HG02970 (cell line): Measurements from ENCODE around the gene SEC61B.
"Not testable (repeated sequence)": the region's sequence is repeated elsewhere in the genome, so short reads cannot be mapped to it uniquely, and the experiment has no call there.

ENCODE experiments used
- ATAC-seq: cut with Tn5 transposase; IDR thresholded peaks from one replicate; pipeline ENCODE4 v1.9.1; 2021; ENCODE audit warnings: mild to moderate bottlenecking, moderate library complexity, moderate number of reproducible peaks; ENCODE audit not compliant: unreplicated experiment, low FRiP score

SEC61B gene

GRCh38 chr9:99190597-99191283 lies 31.3 kb upstream of the SEC61B start:
- ATAC-seq: no peak

DNA sequence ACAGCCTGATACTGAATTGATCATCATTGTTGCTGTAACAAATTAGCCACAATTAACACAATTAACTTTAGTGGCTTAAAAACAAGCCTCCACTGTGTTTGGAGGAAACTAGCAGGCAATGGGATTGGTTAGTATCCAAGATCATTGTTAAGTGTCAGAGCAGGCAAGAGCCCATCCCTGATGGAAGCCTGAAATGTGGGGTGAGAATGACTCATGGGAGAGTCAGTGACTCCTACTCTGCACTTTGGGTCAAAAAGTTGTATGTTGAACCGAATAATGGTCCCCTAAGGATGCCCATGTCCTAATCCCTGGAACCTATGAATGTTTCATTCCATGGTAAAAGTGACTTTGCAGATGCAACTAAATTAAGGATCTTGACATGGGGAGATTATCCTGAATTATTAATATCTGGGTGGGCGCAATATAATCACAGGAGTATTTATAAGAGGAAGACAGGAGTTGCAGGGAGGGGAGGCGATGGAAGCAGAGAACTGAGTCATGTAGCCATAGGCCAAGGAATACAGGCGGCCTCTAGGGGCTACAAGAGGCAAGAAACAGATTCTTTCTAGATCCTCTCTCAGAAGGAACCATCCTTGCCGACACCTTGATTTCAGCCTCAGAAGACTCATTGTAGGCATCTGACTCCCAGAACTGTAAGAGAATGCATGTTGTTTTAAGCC lies 29.2 kb upstream of the SEC61B start:
- ATAC-seq: no peak

DNA sequence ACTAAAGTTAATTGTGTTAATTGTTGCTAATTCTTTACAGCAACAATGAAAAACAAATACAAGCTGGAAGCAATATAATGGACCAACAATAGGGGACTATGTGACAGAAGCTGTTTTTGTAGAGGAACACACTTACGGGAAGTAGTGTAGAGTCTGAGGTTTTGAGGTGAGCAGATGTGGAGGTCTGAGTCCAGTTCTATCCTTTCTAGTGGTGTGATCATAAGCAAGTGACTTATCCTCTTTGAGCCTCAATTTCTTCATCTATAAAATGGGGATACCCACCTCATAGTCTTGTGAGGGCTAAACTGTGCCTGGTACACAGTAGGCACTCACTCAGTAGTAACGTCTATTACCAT lies 28.6 kb upstream of the SEC61B start:
- ATAC-seq: no peak

DNA sequence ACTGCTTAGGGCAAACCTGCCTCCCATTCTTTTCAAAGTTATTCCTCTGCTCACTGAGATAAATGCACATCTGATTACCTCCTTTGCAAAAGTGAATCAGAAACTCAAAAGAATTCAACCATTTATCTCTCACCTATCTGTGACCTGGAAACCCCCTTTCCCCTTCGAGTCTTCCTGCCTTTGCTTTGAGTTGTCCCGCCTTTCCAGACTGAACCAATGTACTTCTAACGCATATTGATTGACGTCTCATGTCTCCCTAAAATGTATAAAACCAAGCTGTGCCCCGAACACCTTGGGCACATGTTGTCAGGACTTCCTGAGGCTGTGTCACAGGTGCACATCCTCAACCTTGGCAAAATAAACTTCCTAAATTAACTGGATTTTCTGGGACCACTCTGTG lies 25.6 kb upstream of the SEC61B start:
- ATAC-seq: not testable (repeated sequence)

GRCh38 chr9:99197124-99197630 lies 24.9 kb upstream of the SEC61B start:
- ATAC-seq: no peak

DNA sequence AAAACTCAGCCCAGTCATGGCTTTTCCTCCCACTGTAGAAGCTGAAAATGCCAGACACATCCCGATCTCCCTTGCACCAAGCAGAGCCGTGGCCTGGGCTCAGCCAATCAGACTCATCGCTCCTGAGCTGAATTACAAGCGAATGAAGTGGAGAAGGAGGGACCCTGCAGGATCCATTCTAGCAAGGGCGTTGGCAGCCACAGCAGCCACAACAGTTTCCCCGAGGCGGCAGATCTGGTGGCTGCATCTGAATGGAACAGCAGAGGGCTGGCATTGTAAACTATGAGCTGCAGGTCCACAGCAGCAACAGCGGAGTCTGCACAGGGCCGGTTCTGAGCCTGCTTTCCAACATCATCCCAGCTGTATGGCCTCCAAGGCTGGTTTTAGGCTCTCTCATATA lies 24.1 kb upstream of the SEC61B start:
- no peak for ATAC-seq

GRCh38 chr9:99199938-99200539 lies 22.0 kb upstream of the SEC61B start:
- ATAC-seq: no peak

DNA sequence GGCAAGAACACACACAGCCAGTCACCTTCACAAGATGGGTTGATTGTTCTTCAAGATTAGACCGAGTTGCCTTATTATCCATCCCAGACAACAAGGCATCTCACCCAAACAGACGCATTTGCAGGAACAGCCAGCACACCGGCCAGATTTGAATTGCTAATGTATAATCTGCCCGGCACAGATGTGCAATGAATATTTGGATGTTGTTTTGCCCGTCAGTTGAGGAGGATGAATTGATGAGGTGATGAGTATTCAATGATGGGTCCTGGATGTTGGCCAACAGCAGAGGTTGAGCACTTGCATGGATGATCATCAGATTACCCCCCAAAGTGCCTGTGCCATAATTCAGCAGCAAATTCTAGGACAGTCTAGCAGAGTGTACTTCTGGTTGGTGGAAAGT lies 20.5 kb upstream of the SEC61B start:
- ATAC-seq: no peak

DNA sequence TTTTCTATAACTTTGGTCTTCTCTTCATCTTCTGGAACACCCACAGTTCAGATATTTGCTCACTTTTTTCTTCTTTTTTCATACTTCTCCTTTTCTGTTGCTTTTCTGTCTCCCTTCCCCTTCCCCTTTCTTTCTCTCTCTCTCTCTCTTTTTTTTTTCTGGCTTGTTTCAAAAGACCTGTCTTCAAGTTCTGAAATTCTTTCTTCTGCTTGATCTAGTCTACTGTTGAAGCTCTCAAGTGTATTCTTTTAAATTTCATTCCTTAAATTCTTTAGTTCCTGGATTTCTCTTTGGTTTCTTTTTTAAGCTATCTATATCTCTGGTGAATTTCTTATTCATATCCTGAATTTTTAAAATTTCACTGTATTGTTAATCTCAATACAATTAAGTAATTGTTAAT lies 11.5 kb upstream of the SEC61B start:
- ATAC-seq: no peak

DNA sequence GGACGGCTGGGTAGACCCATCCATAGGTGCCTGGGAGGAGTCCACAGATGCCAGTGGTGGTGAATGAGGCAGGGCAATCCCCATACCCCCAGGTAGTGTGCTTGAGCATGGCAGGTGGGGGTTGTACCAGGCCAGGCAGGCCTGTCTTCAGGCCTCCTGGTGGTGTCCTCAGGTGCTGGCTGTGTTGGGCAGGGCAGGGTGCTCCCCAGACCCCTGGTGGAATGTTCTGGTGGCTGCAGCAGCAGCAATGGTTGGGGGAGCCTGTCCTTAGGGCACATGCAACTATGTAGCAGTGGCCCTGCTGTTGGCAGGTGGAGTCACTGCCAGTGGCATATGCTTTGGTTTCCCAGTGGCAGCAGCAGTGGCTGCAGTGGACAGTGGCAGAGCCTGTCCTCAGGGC lies 10.3 kb upstream of the SEC61B start:
- no peak for ATAC-seq

GRCh38 chr9:99213197-99213596 lies 8.9 kb upstream of the SEC61B start:
- no peak for ATAC-seq

- ATAC-seq: no peak
These were observed 6.0 kb upstream of the SEC61B start for GRCh38 chr9:99216073-99216472.

DNA sequence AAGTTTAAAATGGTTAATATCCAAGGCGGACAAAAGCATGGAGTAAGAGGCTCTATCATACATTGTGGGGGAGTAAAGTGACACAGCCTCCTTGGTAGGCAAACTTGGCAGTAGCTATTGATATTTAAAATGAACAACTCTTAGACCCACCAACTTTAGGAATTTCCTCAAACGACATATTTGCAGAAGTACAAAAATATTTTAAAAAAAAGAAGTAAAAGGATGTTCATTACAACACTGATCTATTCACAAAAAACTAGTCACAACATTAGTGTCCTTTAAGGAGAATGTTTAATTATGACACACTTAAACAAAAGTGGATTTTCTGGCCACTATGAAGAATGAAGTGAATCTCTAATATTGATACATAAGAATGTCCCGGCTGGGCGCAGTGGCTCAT lies 2.1 kb upstream of the SEC61B start:
- ATAC-seq: no peak

GRCh38 chr9:99221266-99221620 lies 839 bp upstream of the SEC61B start:
- ATAC-seq: peak; percentile 18

- peak; percentile 17 for ATAC-seq
These were observed 561 bp downstream of the SEC61B start for GRCh38 chr9:99222416-99223270.

DNA sequence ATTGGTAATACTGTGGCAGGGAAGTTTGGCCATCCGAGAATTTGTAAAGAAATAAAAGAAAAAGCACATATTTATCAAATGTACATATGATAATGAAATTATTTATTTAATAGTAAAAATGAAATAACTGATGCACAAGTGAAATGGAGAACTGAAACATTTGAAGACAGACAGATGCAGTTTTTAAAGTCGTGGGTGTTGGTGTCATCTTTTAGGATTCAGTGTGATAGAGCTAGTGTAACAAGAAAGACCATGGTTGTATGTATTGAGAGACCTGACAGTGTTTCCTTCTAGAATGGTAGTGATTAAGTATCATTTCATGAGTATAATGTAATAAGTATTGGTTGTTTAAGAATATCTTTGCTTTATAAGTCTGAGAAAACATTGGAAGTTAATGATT lies 2.4 kb downstream of the SEC61B start:
- no peak for ATAC-seq

DNA sequence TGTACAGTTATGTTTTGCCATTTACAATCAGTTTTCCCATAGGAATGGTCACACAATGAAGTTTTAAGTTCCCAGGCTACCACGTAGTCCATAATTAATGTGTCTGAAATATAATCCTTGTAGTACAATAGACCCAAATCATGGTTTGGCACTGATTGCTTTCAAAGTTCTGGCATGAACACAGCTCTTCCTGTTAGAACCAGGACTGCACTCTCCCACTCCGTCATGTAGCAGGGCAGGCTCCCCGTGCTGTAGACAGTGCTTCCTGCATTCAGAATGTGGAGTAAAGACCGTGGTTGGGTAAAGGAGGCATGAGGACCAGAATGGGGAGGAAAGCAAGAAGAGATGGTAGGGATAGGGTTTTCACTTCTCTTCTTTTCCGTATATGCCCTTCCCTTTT lies 4.0 kb downstream of the SEC61B start:
- no peak for ATAC-seq

GRCh38 chr9:99230206-99230605 lies 8.1 kb downstream of the SEC61B start:
- ATAC-seq: no peak

- ATAC-seq: no peak
These were observed 9.6 kb downstream of the SEC61B start for GRCh38 chr9:99231711-99232110.

GRCh38 chr9:99234618-99235017 lies 12.5 kb downstream of the SEC61B start:
- no peak for ATAC-seq

- ATAC-seq: no peak
These were observed 13.0 kb downstream of the SEC61B start for GRCh38 chr9:99235069-99235468.
